OCI-LY3 (cell line): ENCODE data around the gene PTCHD1.

Experiments used
- EZH2phosphoT487 ChIP-seq: fragments of 200-600 bp; shearing (Covaris generic); IDR thresholded peaks from 2 replicates; pipeline ENCODE4 v1.6.1; 2018; ENCODE audit warnings: antibody characterized with exemption, mixed run types, low read depth
- TF ChIP-seq, protein P1 (sequence below): fragments of 200-600, 300-600 bp; sonication (generic); IDR thresholded peaks from 2 replicates; pipeline ENCODE4 v1.5.1; 2014; ENCODE audit warnings: antibody characterized with exemption, low read length, low read depth

DNA sequence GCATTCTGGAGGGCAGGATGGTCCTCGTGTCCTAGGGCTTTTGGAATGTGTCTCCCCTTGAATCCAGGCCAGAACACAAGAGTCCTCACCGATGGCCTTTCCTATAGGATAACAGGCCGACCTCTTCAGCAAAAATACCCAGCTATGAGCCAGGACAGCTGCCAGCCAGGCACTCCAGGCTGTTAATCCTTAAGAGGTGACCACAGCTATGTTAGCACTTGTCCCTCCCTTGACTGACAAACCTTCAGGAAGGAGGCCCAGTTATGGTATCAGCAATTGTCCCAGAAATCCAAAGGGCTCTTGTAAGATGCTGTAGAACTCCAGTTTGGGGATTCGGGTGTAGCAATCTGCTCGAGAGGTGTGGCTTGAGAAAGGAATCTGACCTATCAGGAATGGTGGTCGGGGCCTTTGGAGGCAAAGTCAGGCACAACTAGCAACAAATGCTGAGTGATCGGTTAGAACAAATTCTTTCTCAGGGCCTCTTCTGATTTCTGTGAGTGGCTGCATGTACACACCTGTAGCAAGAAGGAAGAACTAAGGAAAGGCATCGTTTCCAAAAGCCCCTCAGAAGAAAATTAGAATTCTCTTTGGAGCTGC, 54.6 kb downstream of the PTCHD1 start:
- no peak for TF ChIP-seq EZH2phosphoT487
- TF ChIP-seq, protein P1, sequence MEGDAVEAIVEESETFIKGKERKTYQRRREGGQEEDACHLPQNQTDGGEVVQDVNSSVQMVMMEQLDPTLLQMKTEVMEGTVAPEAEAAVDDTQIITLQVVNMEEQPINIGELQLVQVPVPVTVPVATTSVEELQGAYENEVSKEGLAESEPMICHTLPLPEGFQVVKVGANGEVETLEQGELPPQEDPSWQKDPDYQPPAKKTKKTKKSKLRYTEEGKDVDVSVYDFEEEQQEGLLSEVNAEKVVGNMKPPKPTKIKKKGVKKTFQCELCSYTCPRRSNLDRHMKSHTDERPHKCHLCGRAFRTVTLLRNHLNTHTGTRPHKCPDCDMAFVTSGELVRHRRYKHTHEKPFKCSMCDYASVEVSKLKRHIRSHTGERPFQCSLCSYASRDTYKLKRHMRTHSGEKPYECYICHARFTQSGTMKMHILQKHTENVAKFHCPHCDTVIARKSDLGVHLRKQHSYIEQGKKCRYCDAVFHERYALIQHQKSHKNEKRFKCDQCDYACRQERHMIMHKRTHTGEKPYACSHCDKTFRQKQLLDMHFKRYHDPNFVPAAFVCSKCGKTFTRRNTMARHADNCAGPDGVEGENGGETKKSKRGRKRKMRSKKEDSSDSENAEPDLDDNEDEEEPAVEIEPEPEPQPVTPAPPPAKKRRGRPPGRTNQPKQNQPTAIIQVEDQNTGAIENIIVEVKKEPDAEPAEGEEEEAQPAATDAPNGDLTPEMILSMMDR = no peak
